HG03196 (cell line): ENCODE measurements around the gene EXT2.
A peak's percentile ranks its signal among the peaks of the same experiment; 100 is the strongest.

Experiments
- ATAC-seq: cut with Tn5 transposase; IDR thresholded peaks from one replicate; pipeline ENCODE4 v1.9.1; 2021; ENCODE audit not compliant: unreplicated experiment

EXT2 gene

GRCh38 chr11:44095506-44096359 lies at the start of gene EXT2:
EXT2 (plus strand) TSS chr11:44095678; CDS start chr11:44107713, 12,035 bp downstream.
- ATAC-seq, result peak; percentile 93

DNA sequence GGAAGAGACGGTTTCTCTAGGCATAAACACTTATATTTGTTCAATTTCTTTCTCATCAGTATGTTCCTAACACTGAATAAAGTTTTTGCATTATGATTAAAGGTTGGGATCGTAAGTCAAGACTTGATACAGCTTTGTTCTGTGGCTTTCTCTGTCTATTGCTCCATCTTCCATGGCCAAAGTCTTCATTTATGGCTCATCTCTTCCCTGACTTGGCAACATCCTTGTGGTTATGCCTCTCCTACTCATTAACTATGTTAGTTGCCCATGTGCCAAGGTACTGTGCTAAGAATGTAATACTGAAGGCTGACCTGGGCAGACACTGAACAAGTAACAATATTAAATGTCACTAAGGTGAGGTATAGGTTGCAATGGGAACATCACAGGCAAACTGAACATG lies 49.3 kb upstream of the EXT2 start:
- ATAC-seq, result no peak

GRCh38 chr11:44047298-44047697 lies 48.2 kb upstream of the EXT2 start:
- ATAC-seq, result no peak

- ATAC-seq, result no peak
Measured at GRCh38 chr11:44047931-44048431, 47.5 kb upstream of the EXT2 start, which contains the start of gene ACCSL. ACCSL (plus strand) TSS chr11:44047981; CDS start chr11:44048037, 56 bp downstream.

GRCh38 chr11:44049832-44050231 lies 45.6 kb upstream of the EXT2 start:
- no peak for ATAC-seq

DNA sequence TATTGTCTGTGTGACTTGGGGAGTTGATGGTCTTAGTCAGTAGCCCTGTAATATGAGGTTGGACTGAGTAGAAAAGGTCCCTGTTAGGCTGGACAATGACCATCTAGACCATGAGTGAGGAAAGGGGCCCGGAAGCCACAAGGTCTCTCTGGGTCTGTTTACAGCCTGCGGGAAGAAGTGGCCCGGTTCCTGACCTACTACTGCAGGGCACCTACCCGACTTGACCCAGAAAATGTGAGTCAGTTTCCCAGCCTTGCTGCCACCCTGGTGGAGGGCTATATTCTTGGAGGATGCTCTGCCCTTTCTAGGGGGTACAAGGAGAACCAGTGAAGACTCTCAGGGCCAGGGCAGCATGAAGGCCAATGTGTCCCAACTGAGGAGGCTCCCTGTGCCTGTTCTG lies 44.3 kb upstream of the EXT2 start:
- ATAC-seq, result no peak

- ATAC-seq, result no peak
Measured at GRCh38 chr11:44057340-44057739, 38.1 kb upstream of the EXT2 start.

- no peak for ATAC-seq
Measured at GRCh38 chr11:44058275-44058674, 37.2 kb upstream of the EXT2 start.

- no peak for ATAC-seq
Measured at GRCh38 chr11:44065161-44065661, 30.3 kb upstream of the EXT2 start.

DNA sequence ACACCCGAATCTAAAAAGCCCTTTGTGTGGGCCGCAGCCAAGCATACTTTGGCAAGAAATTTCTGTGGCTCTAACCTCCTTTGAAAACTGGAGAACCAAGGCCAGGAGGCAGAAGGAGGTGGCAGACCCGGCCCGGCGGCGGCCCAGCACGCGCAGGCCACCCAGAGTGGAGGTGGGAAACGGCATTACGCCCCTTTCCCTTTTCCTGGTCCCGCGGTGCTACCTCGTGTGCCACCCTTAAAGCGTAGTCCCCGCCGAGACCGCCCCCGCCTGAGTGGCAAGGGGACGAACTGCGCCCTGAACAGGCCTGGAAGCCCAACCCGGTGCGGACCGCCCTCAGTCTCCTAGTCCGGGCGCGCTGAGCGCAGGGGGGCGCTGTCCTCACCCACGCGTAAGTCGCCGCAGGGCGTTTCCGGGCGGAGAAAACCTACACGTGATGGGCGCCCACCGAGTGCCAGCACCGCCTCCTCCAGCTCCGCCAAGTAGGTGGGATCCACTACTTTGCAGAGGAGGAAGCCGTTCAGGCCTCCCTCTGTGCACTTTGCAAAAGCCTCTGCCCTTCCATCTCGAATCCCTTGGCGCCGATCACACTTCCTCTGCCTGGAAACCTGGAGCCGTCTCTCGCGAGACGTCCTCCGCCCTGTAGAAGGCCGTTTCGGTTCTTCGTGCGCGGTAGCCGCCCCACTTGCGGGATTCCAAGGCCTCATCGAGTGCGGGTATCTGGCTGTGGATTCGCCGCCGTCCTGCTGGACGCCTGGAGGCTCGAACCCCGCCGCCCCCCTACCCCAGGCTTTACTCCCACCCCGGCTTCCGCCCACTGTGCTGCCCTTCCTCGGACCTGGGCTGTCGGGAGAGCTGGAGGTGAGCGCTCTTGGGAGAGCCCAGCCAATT lies 29.4 kb upstream of the EXT2 start, which contains the start of gene ACCS:
ACCS (plus strand) TSS at position 430 of the 891 bp plus-strand sequence. CDS start 1,358 bp downstream, outside the sequence.
- ATAC-seq, result peak; percentile 94

DNA sequence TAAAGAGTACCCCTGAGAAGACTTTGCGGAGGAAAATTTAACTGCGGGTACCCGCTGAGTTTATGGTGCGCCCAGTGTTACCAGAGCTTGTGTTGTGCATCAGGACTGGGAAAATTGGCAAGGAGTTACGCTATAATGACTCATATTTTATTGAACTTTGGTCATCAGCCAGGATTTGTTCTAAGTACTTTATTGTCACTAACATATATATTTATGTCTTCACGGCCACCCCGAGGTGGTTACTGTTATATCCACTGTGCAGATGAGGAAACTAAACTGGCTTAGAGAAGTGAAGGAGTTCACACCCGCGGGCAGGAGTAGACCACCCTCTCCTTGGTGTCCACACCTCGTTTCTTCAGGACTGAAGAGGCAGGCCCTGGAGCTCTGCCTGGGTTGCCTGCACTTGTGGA lies 28.7 kb upstream of the EXT2 start:
- no peak for ATAC-seq

GRCh38 chr11:44067266-44067665 lies 28.2 kb upstream of the EXT2 start:
- ATAC-seq, result no peak

DNA sequence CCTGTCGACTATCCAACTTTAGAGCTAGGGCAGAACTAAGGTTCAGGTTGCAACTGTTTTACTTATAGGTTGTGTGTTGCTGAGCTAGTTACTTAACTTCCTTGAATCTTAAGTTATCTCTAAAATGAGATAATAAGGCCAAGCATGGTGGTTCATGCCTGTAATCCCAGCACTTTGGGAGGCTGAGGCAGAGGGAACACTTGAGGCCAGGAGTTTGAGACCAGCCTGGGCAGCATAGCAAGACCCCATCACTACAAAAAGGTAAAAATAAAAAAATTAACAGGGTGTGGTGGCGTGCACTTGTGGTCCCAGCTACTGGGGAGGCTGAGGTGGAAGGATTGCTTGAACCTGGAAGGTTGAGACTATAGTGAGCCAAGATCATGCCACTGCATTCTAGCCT lies 27.3 kb upstream of the EXT2 start:
- no peak for ATAC-seq

GRCh38 chr11:44071157-44071556 lies 24.3 kb upstream of the EXT2 start:
- no peak for ATAC-seq

GRCh38 chr11:44072757-44073658 lies 22.5 kb upstream of the EXT2 start:
- no peak for ATAC-seq

DNA sequence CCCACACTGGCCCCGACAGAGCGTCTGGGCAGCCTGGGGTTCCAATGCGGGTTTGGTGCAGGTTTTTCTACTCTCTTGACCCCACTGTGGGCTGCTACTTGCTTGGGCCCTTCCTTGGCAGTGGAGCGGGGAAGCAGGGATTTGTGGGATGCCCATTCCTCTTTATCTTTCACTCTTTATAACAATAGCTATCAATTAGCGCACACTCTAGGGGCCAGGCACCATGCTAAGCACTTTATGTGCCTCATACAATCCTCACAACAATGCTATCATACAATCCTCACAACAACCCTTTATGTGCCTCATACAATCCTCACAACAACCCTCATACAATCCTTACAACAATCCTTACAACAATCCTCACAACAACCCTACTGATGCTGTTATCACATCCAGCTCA lies 16.7 kb upstream of the EXT2 start:
- no peak for ATAC-seq

GRCh38 chr11:44079376-44079775 lies 16.1 kb upstream of the EXT2 start:
- no peak for ATAC-seq

GRCh38 chr11:44080951-44081350 lies 14.5 kb upstream of the EXT2 start:
- no peak for ATAC-seq

- ATAC-seq, result no peak
Measured at GRCh38 chr11:44082645-44083044, 12.8 kb upstream of the EXT2 start.

GRCh38 chr11:44083433-44083832 lies 12.0 kb upstream of the EXT2 start:
- ATAC-seq, result no peak
